ENCODE data around the gene KRT32.

- TF ChIP-seq CTCF (conservative IDR thresholded peaks at IDR 0.05; ENCODE audit: low read depth, low read length) (no peak), EZH2 (IDR thresholded peaks at IDR 0.05; ENCODE audit: low read length, unreplicated experiment) (no peak)
Observed at GRCh38 chr17:41499714-41500113, 32.5 kb upstream of the KRT32 start.
